PFSK-1 (cell line): Measurements from ENCODE around the gene DMRT2.

Experiments
- SIN3A ChIP-seq: IDR thresholded peaks from 2 replicates; pipeline ENCODE4 v1.6.1; 2012; ENCODE audit warnings: mild to moderate bottlenecking, low read length, moderate library complexity, borderline replicate concordance; ENCODE audit not compliant: insufficient read depth
- TAF1 ChIP-seq: IDR thresholded peaks from 2 replicates; pipeline ENCODE4 v1.6.1; 2012; ENCODE audit warnings: low read length, control low read depth, borderline replicate concordance; ENCODE audit not compliant: insufficient read depth

- TF ChIP-seq TAF1 (no peak), SIN3A (no peak)
Observed at GRCh38 chr9:1031951-1032601, 18.1 kb upstream of the DMRT2 start.
